ENCODE data around the gene JTB. TPM values are rescaled to one million over a fixed set of nuclear protein-coding genes. Genes with fewer than 3 reads are reported as not detected.

JTB gene
- total and polyA plus RNA-seq, 2 of the 4 experiments (the other 2 are of a cell fraction) = 123 to 138 TPM

GRCh38 chr1:153995202-153995601 lies 17.7 kb upstream of the JTB start:
- no peak overlapping the region for H4K5ac ChIP-seq (ENCODE audit: low read depth, low read length)
- H3K56ac ChIP-seq (ENCODE audit: extremely low read depth, insufficient read depth, low read length) = no peak overlapping the region
- no peak overlapping the region for H3K9ac ChIP-seq (ENCODE audit: low read depth, low read length)
- H2BK20ac ChIP-seq (ENCODE audit: low read depth, low read length) = no peak overlapping the region
- dilution Hi-C loops (cut with HindIII; ENCODE audit: low sequenced_read_pairs, unreplicated experiment) (no loop called here), intact Hi-C loops (cut with micrococcal nuclease) (no loop called here), in situ Hi-C loops (cut with MboI; ENCODE audit: low sequenced_read_pairs) (no loop called here)
- H3K23ac ChIP-seq (ENCODE audit: low read depth, low read length) = no peak overlapping the region
- H3K9me1 ChIP-seq (ENCODE audit: insufficient read depth, low read length) = peaks cover 4% of the 10 kb centered on the region; the same call in 1 of the 2 replicates
- H4K20me1 ChIP-seq (ENCODE audit: insufficient read depth, low read length) = peaks cover 23% of the 10 kb centered on the region; the same call in 1 of the 2 replicates
- H3K27me3 ChIP-seq (ENCODE audit: control insufficient read depth, insufficient read depth, low read length) = no peaks in the 10 kb centered on the region
- H4K91ac ChIP-seq (ENCODE audit: insufficient read depth, low read depth, low read length) = no peak overlapping the region
- POLR2A ChIA-PET (ENCODE audit: unreplicated experiment) = interaction anchor here (0.6 kb wide), 1 partner anchor 227 kb away, joined by 5 read pairs; no protein-coding TSS in a partner anchor
- WGBS, 2 experiments (ENCODE audit: extremely low coverage in 2 of 2, insufficient read length in 1 of 2) = no CpG with 5 or more reads among the region's 3 CpGs
- no peak overlapping the region for H2BK5ac ChIP-seq (ENCODE audit: low read depth, low read length, poor library complexity, severe bottlenecking)
- H3K4me3 ChIP-seq (ENCODE audit: insufficient read depth, low read depth, low read length) = no peak overlapping the region
- no peak overlapping the region for H2AK9ac ChIP-seq (replicated peaks; ENCODE audit: low read depth, low read length, poor library complexity)
- no peak overlapping the region for H3K14ac ChIP-seq (replicated peaks; ENCODE audit: low read depth, low read length)
- H3K4ac ChIP-seq (ENCODE audit: low read depth, low read length) = no peak overlapping the region
- H2AK5ac ChIP-seq (ENCODE audit: low read depth, low read length) = no peak overlapping the region
- CTCF ChIA-PET = interaction anchor here (0.6 kb wide), 1 partner anchor 312 kb away, joined by 3 read pairs; no protein-coding TSS in a partner anchor
- H2BK120ac ChIP-seq (ENCODE audit: low read depth, low read length) = no peak overlapping the region
- no peak overlapping the region for H2BK15ac ChIP-seq (ENCODE audit: low read depth, low read length)
- TF ChIP-seq MAFK (IDR thresholded peaks at IDR 0.05; ENCODE audit: low read depth, low read length) = no peak
- no peak for TF ChIP-seq NFE2L2 (IDR thresholded peaks at IDR 0.05; ENCODE audit: low read depth, low read length)
- no peak for TF ChIP-seq POLR2A (IDR thresholded peaks at IDR 0.05; ENCODE audit: low read depth, low read length)
- TF ChIP-seq RCOR1 (IDR thresholded peaks at IDR 0.05; ENCODE audit: insufficient replicate concordance, low read length) = no peak
- TF ChIP-seq, protein P1, sequence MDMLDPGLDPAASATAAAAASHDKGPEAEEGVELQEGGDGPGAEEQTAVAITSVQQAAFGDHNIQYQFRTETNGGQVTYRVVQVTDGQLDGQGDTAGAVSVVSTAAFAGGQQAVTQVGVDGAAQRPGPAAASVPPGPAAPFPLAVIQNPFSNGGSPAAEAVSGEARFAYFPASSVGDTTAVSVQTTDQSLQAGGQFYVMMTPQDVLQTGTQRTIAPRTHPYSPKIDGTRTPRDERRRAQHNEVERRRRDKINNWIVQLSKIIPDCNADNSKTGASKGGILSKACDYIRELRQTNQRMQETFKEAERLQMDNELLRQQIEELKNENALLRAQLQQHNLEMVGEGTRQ (IDR thresholded peaks at IDR 0.05; ENCODE audit: low read depth, low read length) = no peak
- no peak for TF ChIP-seq SMC3 (IDR thresholded peaks at IDR 0.05; ENCODE audit: low read depth, low read length)
- no peak for TF ChIP-seq CHD1 (IDR thresholded peaks at IDR 0.05; ENCODE audit: low read depth, low read length)
- TF ChIP-seq BHLHE40 (IDR thresholded peaks at IDR 0.05; ENCODE audit: low read depth, low read length) = no peak
- TF ChIP-seq, protein P2, sequence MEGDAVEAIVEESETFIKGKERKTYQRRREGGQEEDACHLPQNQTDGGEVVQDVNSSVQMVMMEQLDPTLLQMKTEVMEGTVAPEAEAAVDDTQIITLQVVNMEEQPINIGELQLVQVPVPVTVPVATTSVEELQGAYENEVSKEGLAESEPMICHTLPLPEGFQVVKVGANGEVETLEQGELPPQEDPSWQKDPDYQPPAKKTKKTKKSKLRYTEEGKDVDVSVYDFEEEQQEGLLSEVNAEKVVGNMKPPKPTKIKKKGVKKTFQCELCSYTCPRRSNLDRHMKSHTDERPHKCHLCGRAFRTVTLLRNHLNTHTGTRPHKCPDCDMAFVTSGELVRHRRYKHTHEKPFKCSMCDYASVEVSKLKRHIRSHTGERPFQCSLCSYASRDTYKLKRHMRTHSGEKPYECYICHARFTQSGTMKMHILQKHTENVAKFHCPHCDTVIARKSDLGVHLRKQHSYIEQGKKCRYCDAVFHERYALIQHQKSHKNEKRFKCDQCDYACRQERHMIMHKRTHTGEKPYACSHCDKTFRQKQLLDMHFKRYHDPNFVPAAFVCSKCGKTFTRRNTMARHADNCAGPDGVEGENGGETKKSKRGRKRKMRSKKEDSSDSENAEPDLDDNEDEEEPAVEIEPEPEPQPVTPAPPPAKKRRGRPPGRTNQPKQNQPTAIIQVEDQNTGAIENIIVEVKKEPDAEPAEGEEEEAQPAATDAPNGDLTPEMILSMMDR (conservative IDR thresholded peaks at IDR 0.05; ENCODE audit: low read depth, low read length) = no peak
- TF ChIP-seq FOS (IDR thresholded peaks at IDR 0.05; ENCODE audit: low read depth, low read length) = no peak
- TF ChIP-seq, protein P3, sequence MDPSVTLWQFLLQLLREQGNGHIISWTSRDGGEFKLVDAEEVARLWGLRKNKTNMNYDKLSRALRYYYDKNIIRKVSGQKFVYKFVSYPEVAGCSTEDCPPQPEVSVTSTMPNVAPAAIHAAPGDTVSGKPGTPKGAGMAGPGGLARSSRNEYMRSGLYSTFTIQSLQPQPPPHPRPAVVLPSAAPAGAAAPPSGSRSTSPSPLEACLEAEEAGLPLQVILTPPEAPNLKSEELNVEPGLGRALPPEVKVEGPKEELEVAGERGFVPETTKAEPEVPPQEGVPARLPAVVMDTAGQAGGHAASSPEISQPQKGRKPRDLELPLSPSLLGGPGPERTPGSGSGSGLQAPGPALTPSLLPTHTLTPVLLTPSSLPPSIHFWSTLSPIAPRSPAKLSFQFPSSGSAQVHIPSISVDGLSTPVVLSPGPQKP (IDR thresholded peaks at IDR 0.05; ENCODE audit: borderline replicate concordance, low read depth, low read length) = no peak
- no peak for TF ChIP-seq MAZ (IDR thresholded peaks at IDR 0.05; ENCODE audit: borderline replicate concordance, low read depth, low read length)
- TF ChIP-seq RAD21 (IDR thresholded peaks at IDR 0.05; ENCODE audit: low read length) = no peak
- TF ChIP-seq CEBPB (IDR thresholded peaks at IDR 0.05; ENCODE audit: low read depth, low read length) = no peak
- no peak for TF ChIP-seq MXI1 (IDR thresholded peaks at IDR 0.05; ENCODE audit: borderline replicate concordance, low read depth, low read length)
- TF ChIP-seq RFX5 (IDR thresholded peaks at IDR 0.05; ENCODE audit: low read depth, low read length) = no peak
- H3K4me1 ChIP-seq (ENCODE audit: control insufficient read depth, insufficient read depth, low read length) = 0 out of 2 replicates have a peak, but pooled peaks cover 2% of the 10 kb centered on the region
- no peak overlapping the region for H3K27ac ChIP-seq (ENCODE audit: insufficient read depth, low read length)
- BruUV-seq (replicated peaks) = no TSS peak
- H3K79me1 ChIP-seq (ENCODE audit: low read depth in 1 of 2, low read length in 2 of 2) = peaks cover 17 to 37% of the 10 kb centered on the region in 2 experiments
- no peak overlapping the region for H3K4me2 ChIP-seq (ENCODE audit: low read depth, low read length)
- H3K18ac ChIP-seq (ENCODE audit: low read depth, low read length) = no peak overlapping the region
- peaks cover 28% of the 10 kb centered on the region for H3K36me3 ChIP-seq (ENCODE audit: control insufficient read depth, insufficient read depth, low read length)
- H2AFZ ChIP-seq (replicated peaks; ENCODE audit: low read length, poor library complexity) = no peak overlapping the region
- H4K8ac ChIP-seq (ENCODE audit: low read depth in 2 of 2, low read length in 2 of 2) = no peak overlapping the region
- ATAC-seq (ENCODE audit: low read depth) = no peak
- no peaks in the 10 kb centered on the region for H3K9me3 ChIP-seq (ENCODE audit: control insufficient read depth, insufficient read depth, low read length)
- DNase-seq = no peak
